D341Med (cell line): ENCODE measurements around the gene KLHL36.
"Not testable (repeated sequence)": the region's sequence is repeated elsewhere in the genome, so short reads cannot be mapped to it uniquely, and the experiment has no call there.

Source experiments
- DNase-seq: peaks from one replicate; pipeline ENCODE4 v3.0.0; 2012; ENCODE audit warnings: low spot score

KLHL36 gene

DNA sequence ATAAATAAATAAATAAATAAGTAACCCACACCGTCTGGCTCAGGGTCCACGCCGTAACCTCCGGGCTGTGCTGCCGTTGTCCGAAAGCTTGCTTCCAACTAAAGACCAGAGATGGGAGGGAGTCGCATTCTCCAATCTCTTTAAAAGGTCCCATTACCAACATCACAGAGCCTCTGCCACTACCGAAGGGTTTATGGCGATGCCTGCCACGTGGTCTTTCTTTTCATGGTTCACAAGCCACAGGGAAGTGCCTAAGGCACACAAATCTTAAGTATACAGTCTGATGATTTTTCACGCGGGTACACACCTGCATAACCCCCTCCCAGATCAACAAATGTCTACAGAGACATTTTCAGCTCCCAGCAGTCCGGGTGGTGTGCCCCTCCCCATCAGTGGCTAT, 31.8 kb upstream of the KLHL36 start:
- no peak for DNase-seq

DNA sequence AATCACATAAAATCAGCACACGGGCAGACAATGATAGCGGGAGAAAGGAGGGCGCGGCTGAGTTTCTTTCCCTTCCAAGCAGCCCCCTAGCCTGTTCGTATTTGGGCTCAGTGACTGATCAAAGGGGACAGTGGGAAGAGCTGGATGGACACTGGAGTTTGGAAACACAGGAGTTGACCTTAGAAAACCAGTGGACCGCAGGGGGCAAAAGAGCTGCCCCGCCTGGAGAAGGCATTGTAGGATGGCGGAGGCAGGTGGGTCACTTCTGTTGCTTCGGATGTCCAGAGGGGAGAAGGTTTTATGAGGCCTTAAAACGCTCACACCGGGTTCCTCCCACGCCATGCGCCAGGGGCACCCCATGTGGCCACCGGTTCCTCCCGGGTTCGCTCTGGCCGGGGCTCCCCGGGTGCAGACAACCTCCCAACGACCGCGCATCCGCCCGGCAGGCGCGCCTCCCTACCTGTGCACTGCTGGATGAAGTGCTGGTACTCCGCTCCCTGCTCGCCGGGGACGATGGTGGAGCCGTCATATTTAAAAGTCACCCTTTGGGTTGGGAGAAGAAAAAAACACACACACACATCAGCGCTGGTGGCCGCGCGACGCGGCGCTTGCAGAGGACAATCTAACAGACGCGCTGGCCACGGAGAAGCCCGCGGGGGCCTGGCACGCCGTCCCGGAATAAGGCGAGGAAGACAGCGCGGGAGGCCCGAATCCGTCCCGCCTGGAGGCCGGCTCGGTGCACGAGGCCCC, 31.1 kb upstream of the KLHL36 start:
- DNase-seq, result peak; percentile 54

- peak; percentile 97 for DNase-seq
These were observed 30.3 kb upstream of the KLHL36 start, which contains the start of gene COTL1 for GRCh38 chr16:84617791-84618580. Gene COTL1 (minus strand): TSS chr16:84618078. CDS start chr16:84617914, 164 bp downstream.

DNA sequence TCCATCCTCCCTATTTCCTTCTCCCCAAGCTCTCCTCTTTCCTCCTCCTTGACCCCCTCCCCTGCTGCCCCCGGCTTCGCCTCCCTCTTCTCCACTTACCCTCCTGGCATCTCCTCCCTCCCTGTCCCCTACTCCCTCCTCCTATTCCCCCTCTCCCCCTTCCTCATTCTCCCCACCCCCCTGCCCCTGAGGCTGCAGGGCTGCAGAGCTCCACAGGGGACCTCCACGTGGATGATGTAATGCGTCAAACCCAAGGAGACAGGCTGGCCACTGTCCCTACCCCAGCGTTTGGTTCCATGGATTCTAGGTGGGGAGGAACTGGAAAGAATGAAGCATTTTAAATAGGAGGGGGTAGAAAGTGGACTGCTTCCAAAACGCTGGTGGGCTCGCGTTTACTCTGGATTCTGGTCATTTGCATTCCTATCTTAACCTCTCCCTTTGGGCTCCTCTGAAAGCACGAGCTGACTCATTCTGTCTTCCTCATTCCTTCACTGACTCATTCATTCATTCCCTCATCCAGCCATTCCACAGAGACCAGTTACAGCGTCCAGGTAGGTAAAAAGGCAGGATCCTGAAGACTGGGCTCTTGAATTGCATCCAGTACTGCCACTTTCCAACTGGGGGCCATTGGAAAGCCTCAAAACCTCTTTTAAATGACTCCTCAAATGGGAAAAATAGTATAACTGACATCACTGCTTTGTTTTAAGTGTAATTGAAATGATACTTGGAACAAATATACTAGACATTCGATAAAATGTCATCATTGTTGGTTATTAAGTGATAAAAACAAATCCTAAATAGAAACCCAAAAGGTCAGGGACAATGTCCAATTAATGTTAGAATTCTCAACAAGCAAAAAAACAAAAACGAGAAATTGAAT, 29.5 kb upstream of the KLHL36 start:
- no peak for DNase-seq

- DNase-seq, result not testable (repeated sequence)
These were observed 27.4 kb upstream of the KLHL36 start for GRCh38 chr16:84620913-84621312.

DNA sequence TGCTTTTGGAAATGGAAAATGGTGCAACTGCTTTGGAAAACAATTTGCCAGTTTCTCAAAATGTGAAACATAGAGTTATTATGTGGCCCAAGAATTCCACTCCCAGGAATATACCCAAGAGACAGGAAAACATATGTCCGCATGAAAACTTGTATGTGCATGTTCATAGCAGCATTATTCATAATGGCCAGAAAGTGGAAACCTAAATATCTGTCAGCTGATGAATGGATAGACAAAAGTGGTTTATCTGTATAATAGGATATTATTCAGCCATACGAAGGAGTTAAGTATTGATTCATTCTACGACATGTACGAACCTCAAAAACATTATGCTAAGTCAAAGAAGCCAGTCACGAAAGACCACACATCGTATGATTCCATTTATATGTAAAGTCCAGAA, 22.8 kb upstream of the KLHL36 start:
- no peak for DNase-seq

DNA sequence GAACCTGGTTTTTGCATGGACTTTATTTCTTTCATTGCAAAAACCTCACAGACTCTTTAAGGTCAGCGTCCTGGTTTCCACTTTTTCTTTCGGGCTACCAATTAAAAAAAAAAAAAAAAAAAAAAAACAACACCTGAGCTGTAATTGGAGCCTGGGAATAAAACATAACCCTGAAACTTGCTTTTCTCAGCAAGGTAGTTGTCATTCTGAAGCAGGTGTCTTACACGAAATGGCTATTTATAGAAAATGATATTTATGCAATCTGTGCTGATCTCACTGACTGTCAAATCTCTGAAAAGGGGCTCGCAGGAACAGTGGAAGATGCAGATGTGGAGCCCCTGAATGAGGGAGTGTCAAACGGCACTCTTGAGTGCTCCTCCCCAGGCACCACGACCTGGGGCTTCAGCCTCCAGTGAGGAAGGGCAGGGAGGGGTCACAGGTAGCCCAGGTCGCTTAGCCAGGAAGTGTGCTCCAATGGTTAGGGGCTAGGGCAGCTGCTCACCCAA, 20.0 kb upstream of the KLHL36 start:
- DNase-seq, result no peak

GRCh38 chr16:84629580-84629979, 18.7 kb upstream of the KLHL36 start:
- DNase-seq, result no peak

DNA sequence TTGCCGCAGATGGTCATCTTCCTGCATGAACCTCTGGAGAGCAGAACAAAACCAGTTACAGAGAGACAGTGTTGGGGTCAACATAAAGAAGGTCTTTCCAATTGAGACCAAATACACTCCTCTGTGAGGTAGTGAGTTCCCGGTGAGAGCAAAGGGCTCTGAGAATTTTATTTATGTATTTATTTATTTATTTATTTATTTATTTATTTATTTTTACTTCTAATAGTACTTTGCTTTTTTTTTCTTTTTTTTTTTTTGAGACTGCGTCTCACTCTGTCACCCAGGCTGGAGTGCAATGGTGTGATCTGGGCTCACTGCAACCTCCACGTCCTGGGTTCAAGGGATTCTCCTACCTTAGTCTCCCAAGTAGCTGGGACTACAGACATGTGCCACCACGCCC, 18.3 kb upstream of the KLHL36 start:
- no peak for DNase-seq

- DNase-seq, result no peak
These were observed 17.7 kb upstream of the KLHL36 start for GRCh38 chr16:84630446-84631152.

DNA sequence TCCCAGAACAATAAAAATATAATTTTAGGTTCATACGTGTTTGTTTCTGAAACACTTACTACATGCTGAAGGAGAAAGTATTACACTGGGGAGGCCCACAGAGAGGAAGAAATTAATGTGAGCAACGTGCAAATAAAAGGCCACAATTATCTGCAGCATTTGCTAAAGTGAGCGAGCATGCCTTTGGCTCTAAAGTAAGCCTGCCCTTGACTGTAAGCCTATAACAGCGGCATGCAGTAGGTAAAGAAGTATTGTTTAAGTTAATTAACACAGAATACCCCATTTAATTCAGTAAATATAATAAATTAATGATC, 17.2 kb upstream of the KLHL36 start:
- DNase-seq, result no peak

DNA sequence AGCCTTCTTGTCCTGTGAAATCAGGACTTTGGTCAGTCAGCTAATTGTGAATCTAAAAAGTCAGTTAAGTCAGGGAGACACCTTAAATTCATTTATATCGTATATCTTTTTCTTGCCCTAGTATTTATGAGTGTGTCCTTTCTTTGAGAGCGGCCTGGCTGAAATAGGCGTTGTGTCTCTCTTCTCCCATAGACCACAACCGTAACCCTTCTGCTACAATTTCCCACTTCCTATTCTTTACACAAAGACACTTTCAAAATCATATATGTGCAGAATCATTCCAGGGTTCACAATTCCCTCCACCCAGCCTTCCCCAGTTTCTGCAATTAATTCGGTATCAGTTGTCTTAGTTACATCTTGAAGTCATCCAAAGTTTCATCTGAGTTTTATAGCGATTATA, 16.4 kb upstream of the KLHL36 start:
- DNase-seq, result no peak

DNA sequence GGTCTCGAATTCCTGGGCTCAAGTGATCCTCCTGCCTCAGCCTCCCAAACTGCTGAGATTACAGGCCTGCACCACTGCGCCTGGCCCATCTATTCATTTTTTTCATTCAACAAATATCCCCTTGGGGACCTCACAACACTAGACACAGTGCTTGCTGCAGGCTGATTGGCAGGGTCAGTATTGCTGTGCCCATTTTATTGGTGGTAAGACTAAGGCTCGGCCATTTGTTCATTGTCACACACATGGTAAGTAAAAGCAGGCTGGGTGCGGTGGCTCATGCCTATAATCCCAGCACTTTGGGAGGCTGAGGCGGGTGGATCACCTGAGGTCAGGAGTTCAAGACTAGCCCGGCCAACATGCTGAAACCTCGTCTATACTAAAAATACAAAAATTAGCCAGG, 15.4 kb upstream of the KLHL36 start:
- DNase-seq, result not testable (repeated sequence)

GRCh38 chr16:84633622-84634021, 14.7 kb upstream of the KLHL36 start:
- DNase-seq, result no peak

DNA sequence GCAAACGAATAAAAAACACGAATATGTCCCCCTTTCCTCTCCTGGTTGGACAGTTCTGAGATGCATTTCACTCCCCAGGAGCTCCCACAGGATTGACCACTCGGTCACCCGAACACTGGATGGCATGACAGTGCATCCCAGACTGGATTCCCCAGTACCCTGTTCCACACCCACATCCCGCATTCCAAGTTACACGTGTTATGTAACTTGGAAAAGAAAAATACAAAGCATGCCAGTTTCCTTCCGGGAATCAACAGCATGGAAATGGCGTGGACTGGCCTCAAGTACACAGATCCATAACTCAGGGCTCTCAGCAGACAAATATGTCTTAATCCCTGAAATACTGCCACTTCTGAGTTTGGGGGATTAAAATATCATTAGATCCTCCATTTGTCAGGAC, 12.6 kb upstream of the KLHL36 start:
- DNase-seq, result no peak

DNA sequence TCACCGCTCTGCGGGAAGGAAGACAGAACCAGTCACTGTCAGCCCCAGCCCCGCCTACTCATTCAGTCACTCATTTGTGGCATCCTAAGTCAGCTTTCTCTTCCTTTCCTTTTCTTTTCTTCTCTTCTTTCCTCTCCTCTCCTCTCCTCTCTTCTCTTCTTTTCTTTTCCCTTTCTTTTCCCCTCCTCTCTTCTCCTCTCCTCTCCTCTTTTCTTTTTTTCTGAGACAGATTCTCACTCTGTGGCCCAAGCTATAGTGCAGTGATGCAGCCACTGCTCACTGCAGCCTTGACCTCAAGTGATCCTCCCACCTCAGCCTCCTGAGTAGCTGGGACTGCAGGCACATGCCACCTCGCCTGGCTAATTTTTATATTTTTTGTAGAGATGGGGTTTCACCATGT, 10.6 kb upstream of the KLHL36 start:
- peak; percentile 10 for DNase-seq

DNA sequence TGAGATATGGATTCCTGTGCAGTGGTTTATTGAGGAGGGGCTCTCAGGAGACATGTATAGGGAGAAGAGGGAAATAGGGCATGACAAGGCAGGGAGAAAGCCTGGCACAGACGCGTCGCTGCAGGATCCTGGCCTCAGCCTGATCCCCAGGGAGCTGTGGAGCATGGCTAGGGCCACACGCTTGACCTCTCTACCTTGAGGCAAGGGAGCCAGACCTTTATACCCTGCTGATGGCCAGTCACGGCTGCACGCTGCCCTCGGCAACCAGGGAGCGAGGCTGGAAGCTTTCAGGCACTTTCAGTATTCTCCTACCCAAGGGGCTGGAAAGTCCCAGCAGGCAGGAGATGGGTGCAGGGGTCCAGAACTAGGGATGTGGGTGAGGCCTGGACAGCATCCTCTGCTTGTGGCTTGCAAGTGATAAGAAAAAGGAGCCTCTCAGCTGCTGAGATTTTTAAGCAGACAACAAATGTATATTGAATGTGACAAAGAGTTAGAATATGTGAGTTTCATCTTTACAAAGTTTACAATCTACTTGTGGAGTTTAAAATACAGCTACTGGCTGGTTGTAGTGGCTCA, 10.0 kb upstream of the KLHL36 start:
- DNase-seq, result peak; percentile 3

DNA sequence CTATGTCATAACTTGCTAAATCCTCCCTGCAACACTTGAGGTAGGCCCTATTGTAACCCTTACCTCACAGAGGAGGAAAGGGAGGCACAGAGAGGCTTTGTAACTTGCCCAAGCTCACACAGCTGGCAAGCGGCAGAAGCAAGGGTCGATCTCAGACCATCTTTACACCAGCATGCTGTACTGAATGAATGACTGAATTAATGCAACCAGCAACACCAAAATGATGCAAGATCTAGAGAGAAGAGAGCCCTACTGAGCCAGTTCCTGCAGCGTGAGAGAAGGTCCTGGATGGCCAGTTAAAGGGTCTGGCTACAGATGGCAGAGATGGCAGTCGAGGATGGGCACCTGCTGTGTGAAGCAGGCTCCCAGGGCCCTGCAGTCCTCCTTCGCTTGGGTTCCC, 8.2 kb upstream of the KLHL36 start:
- no peak for DNase-seq

GRCh38 chr16:84641643-84642358, 6.5 kb upstream of the KLHL36 start:
- DNase-seq, result no peak

DNA sequence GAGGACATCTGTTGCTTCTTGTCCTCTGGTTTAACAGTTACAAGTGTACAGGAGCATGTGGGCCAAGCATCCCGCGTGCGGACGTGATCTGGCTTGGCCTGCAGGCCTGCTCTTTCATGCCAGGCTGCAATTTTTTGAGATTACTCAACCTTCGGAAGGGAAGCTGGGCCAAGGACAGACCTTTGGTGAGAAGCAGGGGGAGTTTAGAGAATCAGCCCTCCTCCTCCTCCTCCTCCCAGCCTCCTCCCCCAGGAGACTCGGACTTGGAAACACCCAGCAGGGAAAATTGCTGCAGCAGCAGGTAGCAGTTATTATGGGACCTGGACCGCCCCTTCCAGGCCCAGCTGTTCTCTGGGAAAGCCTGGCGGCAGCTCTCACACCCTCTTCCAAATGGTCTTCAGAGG, 5.1 kb upstream of the KLHL36 start:
- DNase-seq, result no peak

DNA sequence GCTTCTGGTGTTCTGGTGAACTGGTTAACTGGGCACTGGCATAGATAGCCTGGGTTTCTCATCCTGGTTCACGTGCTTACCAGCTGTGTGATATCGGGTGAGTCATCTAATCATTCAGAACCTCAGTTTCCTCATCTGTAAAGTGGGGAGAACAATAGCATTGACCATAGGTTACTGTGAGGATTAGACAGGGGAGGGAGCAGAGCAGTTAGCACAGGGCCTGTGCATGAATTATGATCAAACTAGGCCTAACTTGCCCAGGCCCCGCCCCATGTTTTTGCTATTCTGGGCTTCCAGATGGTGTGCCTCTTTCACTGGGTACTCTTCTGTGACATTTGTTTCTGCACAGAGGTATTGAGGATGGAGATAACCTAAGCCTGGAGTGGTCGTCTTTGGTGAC, 4.6 kb upstream of the KLHL36 start:
- no peak for DNase-seq
